Measurements from ENCODE around the gene NUTM1. TPM values are rescaled to one million over a fixed set of nuclear protein-coding genes. Genes with fewer than 3 reads are reported as not detected.
A peak's percentile ranks its signal among the peaks of the same experiment; 100 is the strongest.

The NUTM1 gene
- total and polyA plus RNA-seq, 2 of the 13 experiments (the other 11 are each of a cell fraction or from before 2014, with no cell fraction given): not detected

DNA sequence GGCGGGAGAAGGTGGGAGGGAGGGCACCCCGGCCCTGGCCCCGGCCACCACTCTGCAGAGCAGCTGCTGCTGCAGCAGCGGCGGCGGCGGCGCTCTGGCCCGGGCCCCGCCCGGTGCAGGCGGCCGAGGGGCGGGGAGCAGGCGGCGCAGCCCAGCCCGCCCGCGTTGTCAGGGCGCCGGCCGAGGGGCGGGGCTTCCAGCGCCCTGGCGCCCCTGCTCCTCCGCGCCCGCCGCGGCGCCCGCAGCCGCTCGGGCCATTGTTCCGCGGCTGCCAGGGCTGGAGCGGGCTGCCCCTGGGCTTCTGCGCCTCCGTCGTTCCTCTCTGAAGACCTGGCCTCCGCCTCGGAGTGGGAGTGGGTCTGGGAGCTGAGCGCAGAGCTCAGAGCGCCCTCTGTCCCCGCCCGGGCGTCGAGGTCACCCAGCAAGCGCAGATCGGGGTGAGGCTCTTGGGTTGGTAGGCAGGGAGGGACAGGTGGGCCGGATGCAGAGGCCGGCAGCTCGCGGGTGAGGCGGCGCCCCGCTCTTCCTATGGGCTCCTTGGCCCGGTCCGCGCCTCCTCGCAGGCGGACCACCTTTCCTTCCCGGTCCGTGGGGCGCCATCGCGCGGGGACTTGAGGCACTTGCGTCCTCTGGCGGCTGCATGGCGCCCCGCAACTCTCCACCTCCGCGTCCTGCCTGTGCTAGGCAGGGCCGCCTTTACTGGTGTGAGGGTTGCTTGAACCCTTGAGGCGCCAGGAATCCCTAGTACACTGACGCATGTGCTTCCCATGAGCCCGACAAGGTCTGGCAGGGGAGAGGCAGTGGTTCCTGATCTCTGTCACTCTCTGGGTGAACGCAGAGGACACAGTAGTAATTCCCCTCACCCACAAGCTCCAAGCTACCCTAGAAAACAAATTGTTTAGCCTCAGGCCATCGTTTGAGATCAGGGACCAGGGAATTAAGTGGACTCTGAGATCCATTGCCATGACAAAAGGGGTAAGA lies 24.3 kb downstream of the NUTM1 start, which contains the start of gene LPCAT4 (continued):
- TF ChIP-seq TOPORS (CRISPR knock-in tag; IDR thresholded peaks at IDR 0.05) (no peak), SIX4 (CRISPR knock-in tag; IDR thresholded peaks at IDR 0.05) (no peak), ZNF816 (CRISPR knock-in tag; IDR thresholded peaks at IDR 0.05; ENCODE audit: borderline replicate concordance) (no peak), ZNF180 (CRISPR knock-in tag; IDR thresholded peaks at IDR 0.05; ENCODE audit: borderline replicate concordance, low read depth) (no peak), ZNF235 (CRISPR knock-in tag; IDR thresholded peaks at IDR 0.05; ENCODE audit: borderline replicate concordance) (no peak), ZFP37 (CRISPR knock-in tag; IDR thresholded peaks at IDR 0.05; ENCODE audit: borderline replicate concordance) (no peak), HDAC6 (IDR thresholded peaks at IDR 0.05; ENCODE audit: low read depth, low read length) (no peak), PAWR (CRISPR knock-in tag; IDR thresholded peaks at IDR 0.05; ENCODE audit: borderline replicate concordance) (no peak), ZNF619 (CRISPR knock-in tag; IDR thresholded peaks at IDR 0.05) (no peak), CCDC6 (CRISPR knock-in tag; IDR thresholded peaks at IDR 0.05) (0 out of 2 replicates have a peak, but pooled peaks have one; percentile 53), ASH2L (IDR thresholded peaks at IDR 0.05; ENCODE audit: insufficient read length, low read depth, low read length) (peak; percentile 52), NCOA5 (CRISPR knock-in tag; IDR thresholded peaks at IDR 0.05) (no peak), DPF2 (CRISPR knock-in tag; IDR thresholded peaks at IDR 0.05; ENCODE audit: borderline replicate concordance, low read depth) (no peak), ADNP (CRISPR knock-in tag; IDR thresholded peaks at IDR 0.05) (no peak), KLF13 (CRISPR knock-in tag; IDR thresholded peaks at IDR 0.05) (peak; percentile 57; the same call in 1 of the 2 replicates), MTA3 (CRISPR knock-in tag; IDR thresholded peaks at IDR 0.05) (no peak), ZNF607 (CRISPR knock-in tag; IDR thresholded peaks at IDR 0.05; ENCODE audit: borderline replicate concordance) (peak; percentile 94)
- TF ChIP-seq, protein P1, sequence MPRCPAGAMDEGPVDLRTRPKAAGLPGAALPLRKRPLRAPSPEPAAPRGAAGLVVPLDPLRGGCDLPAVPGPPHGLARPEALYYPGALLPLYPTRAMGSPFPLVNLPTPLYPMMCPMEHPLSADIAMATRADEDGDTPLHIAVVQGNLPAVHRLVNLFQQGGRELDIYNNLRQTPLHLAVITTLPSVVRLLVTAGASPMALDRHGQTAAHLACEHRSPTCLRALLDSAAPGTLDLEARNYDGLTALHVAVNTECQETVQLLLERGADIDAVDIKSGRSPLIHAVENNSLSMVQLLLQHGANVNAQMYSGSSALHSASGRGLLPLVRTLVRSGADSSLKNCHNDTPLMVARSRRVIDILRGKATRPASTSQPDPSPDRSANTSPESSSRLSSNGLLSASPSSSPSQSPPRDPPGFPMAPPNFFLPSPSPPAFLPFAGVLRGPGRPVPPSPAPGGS (CRISPR knock-in tag; IDR thresholded peaks at IDR 0.05): peak; percentile 65; the same call in 1 of the 2 replicates
- TF ChIP-seq, protein P2, sequence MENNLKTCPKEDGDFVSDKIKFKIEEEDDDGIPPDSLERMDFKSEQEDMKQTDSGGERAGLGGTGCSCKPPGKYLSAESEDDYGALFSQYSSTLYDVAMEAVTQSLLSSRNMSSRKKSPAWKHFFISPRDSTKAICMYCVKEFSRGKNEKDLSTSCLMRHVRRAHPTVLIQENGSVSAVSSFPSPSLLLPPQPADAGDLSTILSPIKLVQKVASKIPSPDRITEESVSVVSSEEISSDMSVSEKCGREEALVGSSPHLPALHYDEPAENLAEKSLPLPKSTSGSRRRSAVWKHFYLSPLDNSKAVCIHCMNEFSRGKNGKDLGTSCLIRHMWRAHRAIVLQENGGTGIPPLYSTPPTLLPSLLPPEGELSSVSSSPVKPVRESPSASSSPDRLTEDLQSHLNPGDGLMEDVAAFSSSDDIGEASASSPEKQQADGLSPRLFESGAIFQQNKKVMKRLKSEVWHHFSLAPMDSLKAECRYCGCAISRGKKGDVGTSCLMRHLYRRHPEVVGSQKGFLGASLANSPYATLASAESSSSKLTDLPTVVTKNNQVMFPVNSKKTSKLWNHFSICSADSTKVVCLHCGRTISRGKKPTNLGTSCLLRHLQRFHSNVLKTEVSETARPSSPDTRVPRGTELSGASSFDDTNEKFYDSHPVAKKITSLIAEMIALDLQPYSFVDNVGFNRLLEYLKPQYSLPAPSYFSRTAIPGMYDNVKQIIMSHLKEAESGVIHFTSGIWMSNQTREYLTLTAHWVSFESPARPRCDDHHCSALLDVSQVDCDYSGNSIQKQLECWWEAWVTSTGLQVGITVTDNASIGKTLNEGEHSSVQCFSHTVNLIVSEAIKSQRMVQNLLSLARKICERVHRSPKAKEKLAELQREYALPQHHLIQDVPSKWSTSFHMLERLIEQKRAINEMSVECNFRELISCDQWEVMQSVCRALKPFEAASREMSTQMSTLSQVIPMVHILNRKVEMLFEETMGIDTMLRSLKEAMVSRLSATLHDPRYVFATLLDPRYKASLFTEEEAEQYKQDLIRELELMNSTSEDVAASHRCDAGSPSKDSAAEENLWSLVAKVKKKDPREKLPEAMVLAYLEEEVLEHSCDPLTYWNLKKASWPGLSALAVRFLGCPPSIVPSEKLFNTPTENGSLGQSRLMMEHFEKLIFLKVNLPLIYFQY (CRISPR knock-in tag; IDR thresholded peaks at IDR 0.05; ENCODE audit: borderline replicate concordance): peak; percentile 80; the same call in 1 of the 2 replicates
- TF ChIP-seq, protein P3, sequence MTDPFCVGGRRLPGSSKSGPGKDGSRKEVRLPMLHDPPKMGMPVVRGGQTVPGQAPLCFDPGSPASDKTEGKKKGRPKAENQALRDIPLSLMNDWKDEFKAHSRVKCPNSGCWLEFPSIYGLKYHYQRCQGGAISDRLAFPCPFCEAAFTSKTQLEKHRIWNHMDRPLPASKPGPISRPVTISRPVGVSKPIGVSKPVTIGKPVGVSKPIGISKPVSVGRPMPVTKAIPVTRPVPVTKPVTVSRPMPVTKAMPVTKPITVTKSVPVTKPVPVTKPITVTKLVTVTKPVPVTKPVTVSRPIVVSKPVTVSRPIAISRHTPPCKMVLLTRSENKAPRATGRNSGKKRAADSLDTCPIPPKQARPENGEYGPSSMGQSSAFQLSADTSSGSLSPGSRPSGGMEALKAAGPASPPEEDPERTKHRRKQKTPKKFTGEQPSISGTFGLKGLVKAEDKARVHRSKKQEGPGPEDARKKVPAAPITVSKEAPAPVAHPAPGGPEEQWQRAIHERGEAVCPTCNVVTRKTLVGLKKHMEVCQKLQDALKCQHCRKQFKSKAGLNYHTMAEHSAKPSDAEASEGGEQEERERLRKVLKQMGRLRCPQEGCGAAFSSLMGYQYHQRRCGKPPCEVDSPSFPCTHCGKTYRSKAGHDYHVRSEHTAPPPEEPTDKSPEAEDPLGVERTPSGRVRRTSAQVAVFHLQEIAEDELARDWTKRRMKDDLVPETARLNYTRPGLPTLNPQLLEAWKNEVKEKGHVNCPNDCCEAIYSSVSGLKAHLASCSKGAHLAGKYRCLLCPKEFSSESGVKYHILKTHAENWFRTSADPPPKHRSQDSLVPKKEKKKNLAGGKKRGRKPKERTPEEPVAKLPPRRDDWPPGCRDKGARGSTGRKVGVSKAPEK (CRISPR knock-in tag; IDR thresholded peaks at IDR 0.05; ENCODE audit: borderline replicate concordance): peak; percentile 85; the same call in 1 of the 2 replicates
